ENCODE measurements around the gene GPR132.
"Not testable (repeated sequence)": the region's sequence is repeated elsewhere in the genome, so short reads cannot be mapped to it uniquely, and the experiment has no call there.

DNA sequence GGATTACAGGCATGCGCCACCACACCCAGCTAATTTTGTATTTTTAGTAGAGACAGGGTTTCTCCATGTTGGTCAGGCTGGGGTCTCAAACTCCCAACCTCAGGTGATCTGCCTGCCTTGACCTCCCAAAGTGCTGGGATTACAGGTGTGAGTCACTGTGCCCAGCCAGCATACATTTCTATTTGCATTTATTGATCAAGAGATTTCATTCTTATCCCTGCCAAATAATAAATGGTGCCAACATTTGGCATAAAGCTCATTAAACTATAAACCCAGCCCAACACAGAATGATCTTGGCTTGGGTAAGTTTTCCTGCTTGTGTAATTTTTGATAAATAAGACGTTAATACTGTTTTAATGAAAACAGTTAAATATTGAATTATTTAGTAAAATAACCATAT lies 29.6 kb downstream of the GPR132 start:
- TF ChIP-seq, protein P1, sequence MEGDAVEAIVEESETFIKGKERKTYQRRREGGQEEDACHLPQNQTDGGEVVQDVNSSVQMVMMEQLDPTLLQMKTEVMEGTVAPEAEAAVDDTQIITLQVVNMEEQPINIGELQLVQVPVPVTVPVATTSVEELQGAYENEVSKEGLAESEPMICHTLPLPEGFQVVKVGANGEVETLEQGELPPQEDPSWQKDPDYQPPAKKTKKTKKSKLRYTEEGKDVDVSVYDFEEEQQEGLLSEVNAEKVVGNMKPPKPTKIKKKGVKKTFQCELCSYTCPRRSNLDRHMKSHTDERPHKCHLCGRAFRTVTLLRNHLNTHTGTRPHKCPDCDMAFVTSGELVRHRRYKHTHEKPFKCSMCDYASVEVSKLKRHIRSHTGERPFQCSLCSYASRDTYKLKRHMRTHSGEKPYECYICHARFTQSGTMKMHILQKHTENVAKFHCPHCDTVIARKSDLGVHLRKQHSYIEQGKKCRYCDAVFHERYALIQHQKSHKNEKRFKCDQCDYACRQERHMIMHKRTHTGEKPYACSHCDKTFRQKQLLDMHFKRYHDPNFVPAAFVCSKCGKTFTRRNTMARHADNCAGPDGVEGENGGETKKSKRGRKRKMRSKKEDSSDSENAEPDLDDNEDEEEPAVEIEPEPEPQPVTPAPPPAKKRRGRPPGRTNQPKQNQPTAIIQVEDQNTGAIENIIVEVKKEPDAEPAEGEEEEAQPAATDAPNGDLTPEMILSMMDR (IDR thresholded peaks at IDR 0.05; ENCODE audit: insufficient read depth, low read length) = not testable (repeated sequence)
- not testable (repeated sequence) for TF ChIP-seq GABPA (IDR thresholded peaks at IDR 0.05; ENCODE audit: low read depth)

All from HL-60 (cell line).